ENCODE measurements around the gene RNF8. TPM values are rescaled to one million over a fixed set of nuclear protein-coding genes. Genes with fewer than 3 reads are reported as not detected.

RNF8 gene
- total and polyA plus RNA-seq, 9 of the 15 experiments (the other 6 are each of a cell fraction or from before 2014, with no cell fraction given), result 10.6 to 47.0 (median 37.5) TPM

- TF ChIP-seq AFF4 (CRISPR knock-in tag; IDR thresholded peaks at IDR 0.05), result peak; percentile 75; the same call in 1 of the 2 replicates
- peak; percentile 93 for TF ChIP-seq ATF7 (IDR thresholded peaks at IDR 0.05)
- TF ChIP-seq JUNB (CRISPR knock-in tag; conservative IDR thresholded peaks at IDR 0.05), result no peak
- no peak for TF ChIP-seq NFIX (CRISPR knock-in tag; IDR thresholded peaks at IDR 0.05; ENCODE audit: low read depth)
- TF ChIP-seq WHSC1 (IDR thresholded peaks at IDR 0.05; ENCODE audit: low read length), result no peak
- peak; percentile 77; the same call in 1 of the 2 replicates for TF ChIP-seq ELF2 (CRISPR knock-in tag; IDR thresholded peaks at IDR 0.05)
- peak; percentile 28; the same call in 1 of the 2 replicates for TF ChIP-seq ZNF609 (CRISPR knock-in tag; IDR thresholded peaks at IDR 0.05; ENCODE audit: borderline replicate concordance)
- TF ChIP-seq ZHX1 (conservative IDR thresholded peaks at IDR 0.05; ENCODE audit: low read length), result no peak
- TF ChIP-seq HEY1 (CRISPR knock-in tag; IDR thresholded peaks at IDR 0.05; ENCODE audit: borderline replicate concordance), result no peak
- TF ChIP-seq RAD51 (IDR thresholded peaks at IDR 0.05; ENCODE audit: borderline replicate concordance, low read depth), result peak; percentile 88
- TF ChIP-seq NFIC (IDR thresholded peaks at IDR 0.05), result peak; percentile 91
- no peak for TF ChIP-seq SIN3B (IDR thresholded peaks at IDR 0.05; ENCODE audit: low read depth)
- TF ChIP-seq ZNF3 (CRISPR knock-in tag; IDR thresholded peaks at IDR 0.05), result no peak
- no peak for TF ChIP-seq SRSF9 (IDR thresholded peaks at IDR 0.05; ENCODE audit: borderline replicate concordance, low read depth, low read length)
- peak; percentile 95 for TF ChIP-seq MYNN (IDR thresholded peaks at IDR 0.05)
- TF ChIP-seq MYNN (CRISPR knock-in tag; IDR thresholded peaks at IDR 0.05), result no peak
- TF ChIP-seq CHD4 (IDR thresholded peaks at IDR 0.05; ENCODE audit: insufficient read depth, insufficient replicate concordance, low read depth, low read length, poor library complexity, severe bottlenecking), result no peak
- TF ChIP-seq ZFX (CRISPR knock-in tag; IDR thresholded peaks at IDR 0.05), result no peak
Observed at GRCh38 chr6:37314487-37315156, 39.2 kb upstream of the RNF8 start (continued).
